Adrenal gland (tissue), 5 donors: ENCODE measurements around the gene MMEL1.

Experiments used
- POLR2A ChIP-seq, 2 donors: fragments of 450-650 bp; IDR thresholded peaks; one replicate each; pipeline ENCODE4 v1.6.1; 2017; ENCODE audit warnings: antibody characterized with exemption in 2 of 2, mild to moderate bottlenecking in 2 of 2, moderate library complexity in 1 of 2
- TF ChIP-seq, protein P1 (sequence below), 6 experiments: fragments of 450-650 bp in 4 of 6; fragments of 200-600 bp in 2 of 6; sonication (generic) in 1 of 6; IDR thresholded peaks; 1 replicate in 5 of 6; 2 replicates in 1 of 6; pipeline versions ENCODE4 v1.5.1 to v1.8.0; 2016 to 2021; ENCODE audit warnings: antibody characterized with exemption in 6 of 6, mild to moderate bottlenecking in 2 of 6, moderate library complexity in 1 of 6
- donor health status: DM: no; HTN: no; CAD: no.

DNA sequence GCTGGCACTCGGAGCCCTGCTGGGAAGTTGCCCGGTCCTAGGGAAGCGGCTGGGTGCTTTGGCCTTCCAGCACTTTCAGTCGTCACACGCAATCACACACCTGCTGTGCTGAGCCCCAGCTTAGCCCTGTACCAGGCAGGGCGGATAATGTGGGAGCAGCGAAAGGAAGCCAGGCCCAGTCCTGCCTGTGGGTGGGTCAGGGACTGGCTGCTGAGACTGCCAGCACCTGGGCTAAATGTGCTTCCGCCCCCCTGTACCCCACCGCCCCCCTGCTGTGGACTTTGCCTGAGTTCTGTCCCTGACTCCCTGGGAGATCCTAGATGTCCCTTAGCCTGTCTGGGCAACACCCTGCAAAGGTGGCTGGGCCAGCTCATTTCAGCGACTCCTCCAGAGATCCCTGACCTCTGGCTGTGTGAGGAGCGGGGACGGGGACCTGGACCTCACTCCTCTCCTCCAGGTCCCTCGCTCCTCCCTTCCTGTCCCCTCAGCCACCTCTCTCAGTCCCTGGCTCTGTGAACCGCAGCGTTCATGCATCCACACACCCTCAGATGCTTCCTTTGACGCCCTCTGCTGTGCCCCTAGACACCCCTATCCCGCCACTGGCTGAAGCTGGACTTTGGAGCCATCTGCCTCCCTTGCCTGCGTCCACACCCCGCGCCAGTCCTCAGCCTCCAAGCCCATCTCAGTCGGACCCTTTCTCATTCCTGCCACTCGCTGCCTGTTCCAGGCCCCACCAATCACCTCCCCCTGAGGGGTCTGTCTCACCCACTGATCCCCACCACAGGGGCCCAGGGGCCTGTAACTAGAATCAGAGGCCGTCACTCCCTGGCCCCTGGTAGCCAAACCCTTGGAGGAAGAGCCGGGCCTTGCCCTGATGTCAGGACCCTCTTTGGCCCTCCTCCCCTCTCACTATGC lies 1.4 kb downstream of the MMEL1 start:
- TF ChIP-seq POLR2A (IDR thresholded peaks at IDR 0.05) = no peak
- TF ChIP-seq, protein P1, sequence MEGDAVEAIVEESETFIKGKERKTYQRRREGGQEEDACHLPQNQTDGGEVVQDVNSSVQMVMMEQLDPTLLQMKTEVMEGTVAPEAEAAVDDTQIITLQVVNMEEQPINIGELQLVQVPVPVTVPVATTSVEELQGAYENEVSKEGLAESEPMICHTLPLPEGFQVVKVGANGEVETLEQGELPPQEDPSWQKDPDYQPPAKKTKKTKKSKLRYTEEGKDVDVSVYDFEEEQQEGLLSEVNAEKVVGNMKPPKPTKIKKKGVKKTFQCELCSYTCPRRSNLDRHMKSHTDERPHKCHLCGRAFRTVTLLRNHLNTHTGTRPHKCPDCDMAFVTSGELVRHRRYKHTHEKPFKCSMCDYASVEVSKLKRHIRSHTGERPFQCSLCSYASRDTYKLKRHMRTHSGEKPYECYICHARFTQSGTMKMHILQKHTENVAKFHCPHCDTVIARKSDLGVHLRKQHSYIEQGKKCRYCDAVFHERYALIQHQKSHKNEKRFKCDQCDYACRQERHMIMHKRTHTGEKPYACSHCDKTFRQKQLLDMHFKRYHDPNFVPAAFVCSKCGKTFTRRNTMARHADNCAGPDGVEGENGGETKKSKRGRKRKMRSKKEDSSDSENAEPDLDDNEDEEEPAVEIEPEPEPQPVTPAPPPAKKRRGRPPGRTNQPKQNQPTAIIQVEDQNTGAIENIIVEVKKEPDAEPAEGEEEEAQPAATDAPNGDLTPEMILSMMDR (IDR thresholded peaks at IDR 0.05) = no peak
